Caco-2 (cell line): Measurements from ENCODE around the gene RPS6KA5. TPM values are rescaled to one million over a fixed set of nuclear protein-coding genes. Genes with fewer than 3 reads are reported as not detected.

ENCODE experiments used
- BruUV-seq: library from RNA; stranded (reverse); fragments of 400-500 nt; replicated peaks from 2 replicates; lab custom pipeline; 2021; lab: Mats Ljungman, UMichigan
- CTCF ChIA-PET: fragments of 300-600 bp; sonication (Branson Sonifier 250); formaldehyde crosslinking; loops from one replicate; lab custom pipeline; 2022; ENCODE audit warnings: antibody characterized with exemption; lab: Charles Lee
- POLR2A ChIA-PET: fragments of 300-600 bp; sonication (Branson Sonifier 250); formaldehyde crosslinking; loops from one replicate; lab custom pipeline; 2022; ENCODE audit warnings: antibody characterized with exemption; lab: Charles Lee
- DNase-seq, 2 experiments: peaks; one replicate each; pipeline versions ENCODE4 v3.0.0 to v3.0.0-alpha.2; 2020 to 2022
- H3K27me3 ChIP-seq: replicated peaks from 2 replicates; pipeline ENCODE4 v1.6.0; 2011; ENCODE audit warnings: low read length; ENCODE audit not compliant: control insufficient read depth, insufficient read depth
- H3K36me3 ChIP-seq: 2 replicates; pipeline ENCODE4 v1.5.1; 2011; ENCODE audit warnings: low read length; ENCODE audit not compliant: control insufficient read depth, insufficient read depth
- H3K4me1 ChIP-seq: fragments of 250-450 bp; sonication (Bioruptor Pico); 2 replicates; pipeline ENCODE4 v1.5.1; 2020; ENCODE audit warnings: mild to moderate bottlenecking
- H3K4me3 ChIP-seq: 2 replicates; pipeline ENCODE4 v1.5.1; 2011; ENCODE audit warnings: low read depth, mild to moderate bottlenecking, control low read depth, low read length
- H3K9me3 ChIP-seq: fragments of 250-450 bp; sonication (Bioruptor Pico); 2 replicates; pipeline ENCODE4 v1.5.1; 2020; ENCODE audit warnings: mild to moderate bottlenecking, moderate library complexity
- H3K27ac Mint-ChIP-seq: one replicate; pipeline ENCODE4 v1.8.0; 2022; ENCODE audit warnings: mixed read lengths; ENCODE audit not compliant: unreplicated experiment
- H3K27me3 Mint-ChIP-seq: one replicate; pipeline ENCODE4 v1.8.0; 2022; ENCODE audit warnings: mixed read lengths; ENCODE audit not compliant: insufficient read depth, unreplicated experiment
- H3K36me3 Mint-ChIP-seq: one replicate; pipeline ENCODE4 v1.8.0; 2022; ENCODE audit warnings: mild to moderate bottlenecking, mixed read lengths; ENCODE audit not compliant: insufficient read depth, unreplicated experiment
- H3K4me1 Mint-ChIP-seq: one replicate; pipeline ENCODE4 v1.8.0; 2022; ENCODE audit warnings: low read depth, mixed read lengths; ENCODE audit not compliant: unreplicated experiment
- H3K4me3 Mint-ChIP-seq: one replicate; pipeline ENCODE4 v1.8.0; 2022; ENCODE audit warnings: mild to moderate bottlenecking, moderate library complexity, mixed read lengths; ENCODE audit not compliant: unreplicated experiment
- H3K9me3 Mint-ChIP-seq: one replicate; pipeline ENCODE4 v1.8.0; 2022; ENCODE audit warnings: mixed read lengths; ENCODE audit not compliant: unreplicated experiment
- CTCF ChIP-seq, 2 experiments: fragments of 200-600 bp in 1 of 2; IDR thresholded peaks; 1 replicate in 1 of 2; 2 replicates in 1 of 2; pipeline versions ENCODE4 v1.5.1 to v1.8.0; 2011 to 2022; ENCODE audit warnings: antibody characterized with exemption in 1 of 2, control low read depth in 1 of 2, inconsistent platforms in 1 of 2, low read depth in 1 of 2, low read length in 1 of 2, mild to moderate bottlenecking in 1 of 2, moderate library complexity in 1 of 2; ENCODE audit not compliant: insufficient read depth in 1 of 2, severe bottlenecking in 1 of 2, unreplicated experiment in 1 of 2
- intact Hi-C: fragments of 100-400 bp; cut with micrococcal nuclease; formaldehyde crosslinking; loops from one replicate; pipeline ENCODE4 v1.10.0; 2022; ENCODE audit not compliant: unreplicated experiment
- total RNA-seq: library from RNA; stranded (reverse); gene quantifications from 2 replicates; pipeline ENCODE4 v1.2.3, GENCODE V29; 2022

RPS6KA5 gene
- total RNA-seq, 1 experiment from 2014 or later, result 5.7 TPM

GRCh38 chr14:90999299-90999698 is 61.1 kb downstream of the RPS6KA5 start:
- no peak overlapping the region for H3K27ac Mint-ChIP-seq
- DNase-seq, result no peak
- H3K4me1 Mint-ChIP-seq, result no peaks in the 10 kb centered on the region
- intact Hi-C loops, result no loop called here
- H3K9me3 Mint-ChIP-seq, result no peaks in the 10 kb centered on the region
- H3K4me3 Mint-ChIP-seq, result no peak overlapping the region
- no TSS peak for BruUV-seq
- H3K27me3 ChIP-seq, result no peaks in the 10 kb centered on the region
- no peak for TF ChIP-seq CTCF (IDR thresholded peaks at IDR 0.05; ENCODE audit: insufficient read depth in 1 of 2, low read depth in 1 of 2, low read length in 1 of 2, severe bottlenecking in 1 of 2, unreplicated experiment in 1 of 2)
- no peaks in the 10 kb centered on the region for H3K36me3 ChIP-seq
- no peaks in the 10 kb centered on the region for H3K4me1 ChIP-seq
- H3K4me3 ChIP-seq, result no peak overlapping the region
- ChIA-PET CTCF (no interaction called here), POLR2A (no interaction called here)
- no peaks in the 10 kb centered on the region for H3K36me3 Mint-ChIP-seq
- H3K27me3 Mint-ChIP-seq, result no peaks in the 10 kb centered on the region
- H3K9me3 ChIP-seq, result no peaks in the 10 kb centered on the region

- Mint-ChIP-seq H3K36me3 (no peaks in the 10 kb centered on the region), H3K9me3 (no peaks in the 10 kb centered on the region), H3K4me3 (no peak overlapping the region), H3K27ac (no peak overlapping the region), H3K27me3 (no peaks in the 10 kb centered on the region), H3K4me1 (no peaks in the 10 kb centered on the region)
- intact Hi-C loops, result no loop called here
- BruUV-seq, result no TSS peak
- Histone ChIP-seq H3K27me3 (no peaks in the 10 kb centered on the region), H3K4me3 (no peak overlapping the region), H3K9me3 (no peaks in the 10 kb centered on the region), H3K4me1 (no peaks in the 10 kb centered on the region), H3K36me3 (no peaks in the 10 kb centered on the region)
- ChIA-PET CTCF (no interaction called here), POLR2A (no interaction called here)
- no peak for DNase-seq
- no peak for TF ChIP-seq CTCF (IDR thresholded peaks at IDR 0.05; ENCODE audit: insufficient read depth in 1 of 2, low read depth in 1 of 2, low read length in 1 of 2, severe bottlenecking in 1 of 2, unreplicated experiment in 1 of 2)
Measured at GRCh38 chr14:90996967-90997366, 63.5 kb downstream of the RPS6KA5 start.

- H3K4me3 ChIP-seq, result no peak overlapping the region
- BruUV-seq, result no TSS peak
- H3K9me3 Mint-ChIP-seq, result no peaks in the 10 kb centered on the region
- no peaks in the 10 kb centered on the region for H3K36me3 ChIP-seq
- no peaks in the 10 kb centered on the region for H3K27me3 ChIP-seq
- no peaks in the 10 kb centered on the region for H3K27me3 Mint-ChIP-seq
- no peaks in the 10 kb centered on the region for H3K36me3 Mint-ChIP-seq
- no peaks in the 10 kb centered on the region for H3K9me3 ChIP-seq
- no peaks in the 10 kb centered on the region for H3K4me1 Mint-ChIP-seq
- no peak overlapping the region for H3K27ac Mint-ChIP-seq
- H3K4me1 ChIP-seq, result no peaks in the 10 kb centered on the region
- DNase-seq, result no peak
- no peak overlapping the region for H3K4me3 Mint-ChIP-seq
- TF ChIP-seq CTCF (IDR thresholded peaks at IDR 0.05; ENCODE audit: insufficient read depth in 1 of 2, low read depth in 1 of 2, low read length in 1 of 2, severe bottlenecking in 1 of 2, unreplicated experiment in 1 of 2), result no peak
- CTCF ChIA-PET, result no interaction called here
- intact Hi-C loops, result no loop called here
- POLR2A ChIA-PET, result no interaction called here
Measured at GRCh38 chr14:90995785-90996184, 64.7 kb downstream of the RPS6KA5 start.
